Tibial nerve (tissue), 3 donors: ENCODE results near the gene SKIL.

ENCODE experiments used
- POLR2A ChIP-seq, 2 donors: fragments of 450-650 bp; IDR thresholded peaks; one replicate each; pipeline ENCODE4 v1.6.1; 2017; ENCODE audit warnings: antibody characterized with exemption in 2 of 2, mild to moderate bottlenecking in 2 of 2, moderate library complexity in 2 of 2
- TF ChIP-seq, protein P1 (sequence below), 5 experiments: fragments of 200-600 bp in 3 of 5; fragments of 450-650 bp in 2 of 5; sonication (generic) in 3 of 5; IDR thresholded peaks; one replicate each; pipeline ENCODE4 v1.5.1; 2016 to 2019; ENCODE audit warnings: antibody characterized with exemption in 5 of 5, mild to moderate bottlenecking in 3 of 5, moderate library complexity in 2 of 5

DNA sequence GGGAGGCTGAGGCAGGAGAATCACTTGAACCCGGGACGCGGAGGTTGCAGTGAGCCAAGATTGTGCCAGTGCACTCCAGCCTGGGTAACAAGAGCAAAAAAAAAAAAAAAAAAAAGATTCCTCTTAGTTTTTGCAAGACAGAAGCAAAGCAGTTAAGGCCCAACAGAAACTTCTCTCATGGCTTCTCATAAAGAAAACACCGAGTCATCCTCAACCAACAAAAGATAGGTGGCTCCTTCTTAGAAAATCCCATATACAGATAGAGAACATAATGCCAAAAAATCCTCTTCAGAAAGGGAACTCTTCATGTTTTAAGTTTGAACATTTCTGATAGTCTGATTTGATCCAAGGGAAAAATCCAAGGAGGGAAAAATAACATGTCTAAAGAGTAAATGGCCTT, 12.5 kb upstream of the SKIL start:
- TF ChIP-seq, protein P1, sequence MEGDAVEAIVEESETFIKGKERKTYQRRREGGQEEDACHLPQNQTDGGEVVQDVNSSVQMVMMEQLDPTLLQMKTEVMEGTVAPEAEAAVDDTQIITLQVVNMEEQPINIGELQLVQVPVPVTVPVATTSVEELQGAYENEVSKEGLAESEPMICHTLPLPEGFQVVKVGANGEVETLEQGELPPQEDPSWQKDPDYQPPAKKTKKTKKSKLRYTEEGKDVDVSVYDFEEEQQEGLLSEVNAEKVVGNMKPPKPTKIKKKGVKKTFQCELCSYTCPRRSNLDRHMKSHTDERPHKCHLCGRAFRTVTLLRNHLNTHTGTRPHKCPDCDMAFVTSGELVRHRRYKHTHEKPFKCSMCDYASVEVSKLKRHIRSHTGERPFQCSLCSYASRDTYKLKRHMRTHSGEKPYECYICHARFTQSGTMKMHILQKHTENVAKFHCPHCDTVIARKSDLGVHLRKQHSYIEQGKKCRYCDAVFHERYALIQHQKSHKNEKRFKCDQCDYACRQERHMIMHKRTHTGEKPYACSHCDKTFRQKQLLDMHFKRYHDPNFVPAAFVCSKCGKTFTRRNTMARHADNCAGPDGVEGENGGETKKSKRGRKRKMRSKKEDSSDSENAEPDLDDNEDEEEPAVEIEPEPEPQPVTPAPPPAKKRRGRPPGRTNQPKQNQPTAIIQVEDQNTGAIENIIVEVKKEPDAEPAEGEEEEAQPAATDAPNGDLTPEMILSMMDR (IDR thresholded peaks at IDR 0.05) = no peak
- TF ChIP-seq POLR2A (IDR thresholded peaks at IDR 0.05) = no peak
